ENCODE results near the gene SIKE1. TPM values are rescaled to one million over a fixed set of nuclear protein-coding genes. Genes with fewer than 3 reads are reported as not detected.
"Not testable (repeated sequence)": the region's sequence is repeated elsewhere in the genome, so short reads cannot be mapped to it uniquely, and the experiment has no call there.

Gene SIKE1
- 10 to 100 TPM; 66.5 to 68.8 TPM for total RNA-seq

- peaks cover 33% of the 10 kb centered on the region for H3K36me3 Mint-ChIP-seq (ENCODE audit: low read depth)
- ChIA-PET CTCF (interaction anchor here (0.7 to 0.9 kb wide), 3 partner anchors 65 to 332 kb away, joined by 3 to 4 read pairs (median 3); no protein-coding TSS in a partner anchor), POLR2A (interaction anchor here (0.6 to 1.4 kb wide), 9 partner anchors 8 to 439 kb away, joined by 3 to 7 read pairs (median 3); partner anchors contain the start of genes AMPD1 and CSDE1)
- ATAC-seq = peak; percentile 99
- H3K9me3 Mint-ChIP-seq (ENCODE audit: insufficient read depth) = no peaks in the 10 kb centered on the region
- H3K27me3 Mint-ChIP-seq (ENCODE audit: low read depth) = peaks cover 10% of the 10 kb centered on the region
- peak within 1 kb of the TSS; percentile 99 for H3K27ac Mint-ChIP-seq
- H3K4me3 Mint-ChIP-seq = peak within 1 kb of the TSS; percentile 99
- peaks cover 23% of the 10 kb centered on the region for H3K4me1 Mint-ChIP-seq (ENCODE audit: low read depth)
- peak; percentile 97 for DNase-seq
These were observed at the start of gene SIKE1 for GRCh38 chr1:114780344-114781226. Gene SIKE1 (minus strand): TSS chr1:114780685. CDS start chr1:114780607, 78 bp downstream.

- H3K9me3 Mint-ChIP-seq (ENCODE audit: insufficient read depth); ATAC-seq; H3K27ac Mint-ChIP-seq; H3K4me3 Mint-ChIP-seq; H3K36me3 Mint-ChIP-seq (ENCODE audit: low read depth); CTCF ChIA-PET; H3K4me1 Mint-ChIP-seq (ENCODE audit: low read depth); H3K27me3 Mint-ChIP-seq (ENCODE audit: low read depth); DNase-seq: not testable (repeated sequence)
- POLR2A ChIA-PET = interaction anchor here (0.6 kb wide), 1 partner anchor 161 kb away, joined by 3 read pairs; no protein-coding TSS in a partner anchor
These were observed 49.6 kb upstream of the SIKE1 start for GRCh38 chr1:114830075-114830474.

- ChIA-PET POLR2A (no interaction called here), CTCF (no interaction called here)
- H3K4me3 Mint-ChIP-seq = no peak overlapping the region
- H3K27ac Mint-ChIP-seq = no peak overlapping the region
- H3K27me3 Mint-ChIP-seq (ENCODE audit: low read depth) = peaks cover 3% of the 10 kb centered on the region
- no peaks in the 10 kb centered on the region for H3K9me3 Mint-ChIP-seq (ENCODE audit: insufficient read depth)
- peaks cover 4% of the 10 kb centered on the region for H3K4me1 Mint-ChIP-seq (ENCODE audit: low read depth)
- no peaks in the 10 kb centered on the region for H3K36me3 Mint-ChIP-seq (ENCODE audit: low read depth)
- ATAC-seq (no peak), DNase-seq (no peak)
These were observed 47.8 kb upstream of the SIKE1 start for GRCh38 chr1:114828251-114828650.

DNA sequence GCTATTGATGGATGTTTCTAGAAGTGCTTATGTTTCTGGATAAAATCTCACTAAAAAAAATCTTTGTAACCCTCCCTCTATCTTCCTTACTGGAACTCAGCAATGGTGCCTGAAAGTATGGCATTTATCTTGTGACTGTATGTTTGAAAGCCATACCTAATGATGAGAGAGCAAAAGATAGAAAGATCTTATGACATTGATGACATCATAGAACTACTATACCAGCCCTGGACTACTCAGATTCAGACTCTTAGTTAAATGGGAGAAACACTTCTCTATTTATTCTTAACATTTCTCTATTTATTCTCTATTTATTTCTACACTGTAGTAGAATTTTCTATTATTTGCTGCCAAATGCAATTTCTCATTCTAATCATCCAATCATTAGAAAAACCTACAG, 41.5 kb upstream of the SIKE1 start:
- CTCF ChIA-PET = no interaction called here

GRCh38 chr1:114820392-114820791, 39.9 kb upstream of the SIKE1 start:
- no peaks in the 10 kb centered on the region for H3K4me1 Mint-ChIP-seq (ENCODE audit: low read depth)
- H3K4me3 Mint-ChIP-seq = no peak overlapping the region
- ATAC-seq (no peak), DNase-seq (no peak)
- ChIA-PET CTCF (no interaction called here), POLR2A (no interaction called here)
- no peaks in the 10 kb centered on the region for H3K27me3 Mint-ChIP-seq (ENCODE audit: low read depth)
- no peak overlapping the region for H3K27ac Mint-ChIP-seq
- peaks cover 6% of the 10 kb centered on the region for H3K9me3 Mint-ChIP-seq (ENCODE audit: insufficient read depth)
- no peaks in the 10 kb centered on the region for H3K36me3 Mint-ChIP-seq (ENCODE audit: low read depth)

More for the DNA sequence above, 41.5 kb upstream of the SIKE1 start:
- POLR2A ChIA-PET = no interaction called here
- DNase-seq (no peak), ATAC-seq (no peak)
- Mint-ChIP-seq H3K27me3 (ENCODE audit: low read depth) (peaks cover 3% of the 10 kb centered on the region), H3K9me3 (ENCODE audit: insufficient read depth) (peaks cover 6% of the 10 kb centered on the region), H3K27ac (no peak overlapping the region), H3K4me1 (ENCODE audit: low read depth) (no peaks in the 10 kb centered on the region), H3K4me3 (no peak overlapping the region), H3K36me3 (ENCODE audit: low read depth) (no peaks in the 10 kb centered on the region)

DNA sequence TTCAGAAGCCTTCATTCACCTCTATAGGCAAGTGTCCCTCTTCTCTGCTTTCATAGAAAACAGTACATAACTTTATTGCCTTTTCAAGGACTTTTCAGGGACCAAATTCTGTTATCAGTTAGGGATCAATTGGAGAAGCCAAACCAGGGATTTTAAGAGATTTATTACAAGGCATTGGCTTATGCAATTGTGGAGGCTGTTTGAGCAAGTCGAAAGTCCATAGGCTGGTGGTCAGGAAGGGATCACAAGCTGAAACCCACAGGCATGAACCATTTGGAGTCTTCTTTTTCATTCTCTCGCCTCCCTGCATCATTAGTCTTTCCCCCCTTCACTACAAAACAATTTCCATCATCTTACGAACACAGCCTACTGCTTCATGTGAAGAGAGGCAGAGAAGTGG, 39.4 kb upstream of the SIKE1 start:
- Mint-ChIP-seq H3K4me3 (no peak overlapping the region), H3K36me3 (ENCODE audit: low read depth) (no peaks in the 10 kb centered on the region), H3K9me3 (ENCODE audit: insufficient read depth) (peaks cover 6% of the 10 kb centered on the region), H3K4me1 (ENCODE audit: low read depth) (no peaks in the 10 kb centered on the region), H3K27ac (no peak overlapping the region), H3K27me3 (ENCODE audit: low read depth) (no peaks in the 10 kb centered on the region)
- POLR2A ChIA-PET = no interaction called here
- CTCF ChIA-PET = no interaction called here
- DNase-seq (no peak), ATAC-seq (no peak)

DNA sequence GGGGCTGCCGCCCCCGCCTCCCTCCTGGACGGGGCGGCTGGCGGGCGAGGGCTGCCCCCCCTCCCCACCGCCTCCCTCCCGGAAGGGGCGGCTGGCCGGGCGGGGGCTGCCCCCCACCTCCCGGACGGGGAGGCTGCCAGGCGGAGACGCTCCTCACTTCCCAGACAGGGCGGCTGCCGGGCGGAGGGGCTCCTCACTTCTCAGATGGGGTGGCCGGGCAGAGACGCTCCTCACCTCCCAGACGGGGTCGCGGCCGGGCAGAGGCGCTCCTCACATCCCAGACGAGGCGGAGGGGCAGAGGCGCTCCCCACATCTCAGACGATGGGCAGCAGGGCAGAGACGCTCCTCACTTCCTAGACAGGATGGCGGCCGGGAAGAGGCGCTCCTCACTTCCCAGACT, 24.0 kb upstream of the SIKE1 start:
- CTCF ChIA-PET; H3K9me3 Mint-ChIP-seq (ENCODE audit: insufficient read depth); H3K4me1 Mint-ChIP-seq (ENCODE audit: low read depth); H3K27ac Mint-ChIP-seq; H3K4me3 Mint-ChIP-seq; ATAC-seq; POLR2A ChIA-PET; H3K27me3 Mint-ChIP-seq (ENCODE audit: low read depth); DNase-seq; H3K36me3 Mint-ChIP-seq (ENCODE audit: low read depth): not testable (repeated sequence)

DNA sequence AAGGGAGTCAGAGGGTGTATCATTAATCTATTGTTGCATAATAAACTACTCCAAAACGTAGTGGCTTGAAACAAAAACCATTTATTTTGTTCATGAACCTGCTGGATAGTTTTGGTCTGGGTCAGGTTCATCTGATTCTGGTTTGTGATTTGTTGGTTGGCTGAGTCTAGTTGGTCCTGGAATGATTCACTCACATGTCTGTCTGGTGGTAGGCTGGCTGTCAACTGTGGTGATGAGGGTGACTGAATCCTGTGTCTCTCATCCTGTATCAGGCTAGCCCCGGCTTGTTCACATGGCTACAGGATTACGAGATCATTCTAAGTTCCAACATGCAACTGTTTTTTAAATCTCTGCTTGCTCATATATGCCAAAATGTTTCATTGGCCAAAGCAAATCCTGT, 22.5 kb upstream of the SIKE1 start:
- Mint-ChIP-seq H3K9me3 (ENCODE audit: insufficient read depth) (no peaks in the 10 kb centered on the region), H3K4me1 (ENCODE audit: low read depth) (no peaks in the 10 kb centered on the region), H3K27ac (no peak overlapping the region), H3K4me3 (no peak overlapping the region), H3K36me3 (ENCODE audit: low read depth) (no peaks in the 10 kb centered on the region), H3K27me3 (ENCODE audit: low read depth) (peaks cover 12% of the 10 kb centered on the region)
- POLR2A ChIA-PET = no interaction called here
- no peak for ATAC-seq
- CTCF ChIA-PET = no interaction called here
- DNase-seq = no peak

GRCh38 chr1:114794038-114794437, 13.6 kb upstream of the SIKE1 start:
- H3K27me3 Mint-ChIP-seq (ENCODE audit: low read depth) = peaks cover 18% of the 10 kb centered on the region
- ChIA-PET POLR2A (no interaction called here), CTCF (no interaction called here)
- no peak overlapping the region for H3K4me3 Mint-ChIP-seq
- DNase-seq = no peak
- H3K27ac Mint-ChIP-seq = no peak overlapping the region
- H3K4me1 Mint-ChIP-seq (ENCODE audit: low read depth) = no peaks in the 10 kb centered on the region
- H3K9me3 Mint-ChIP-seq (ENCODE audit: insufficient read depth) = no peaks in the 10 kb centered on the region
- no peaks in the 10 kb centered on the region for H3K36me3 Mint-ChIP-seq (ENCODE audit: low read depth)
- ATAC-seq = no peak

DNA sequence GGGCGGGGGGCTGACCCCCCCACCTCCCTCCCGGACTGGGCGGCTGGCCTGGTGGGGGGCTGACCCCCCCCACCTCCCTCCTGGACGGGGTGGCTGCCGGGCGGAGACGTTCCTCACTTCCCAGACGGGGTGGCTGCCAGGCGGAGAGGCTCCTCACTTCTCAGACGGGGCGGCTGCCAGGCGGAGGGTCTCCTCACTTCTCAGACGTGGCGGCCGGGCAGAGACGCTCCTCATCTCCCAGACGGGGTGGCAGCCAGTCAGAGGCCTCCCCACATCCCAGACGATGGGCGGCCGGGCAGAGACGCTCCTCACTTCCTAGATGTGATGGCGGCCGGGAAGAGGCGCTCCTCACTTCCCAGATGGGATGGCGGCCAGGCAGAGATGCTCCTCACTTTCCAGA, 10.1 kb upstream of the SIKE1 start:
- H3K4me3 Mint-ChIP-seq; ATAC-seq; H3K4me1 Mint-ChIP-seq (ENCODE audit: low read depth); DNase-seq; CTCF ChIA-PET; H3K27ac Mint-ChIP-seq; H3K36me3 Mint-ChIP-seq (ENCODE audit: low read depth); POLR2A ChIA-PET; H3K9me3 Mint-ChIP-seq (ENCODE audit: insufficient read depth): not testable (repeated sequence)
- H3K27me3 Mint-ChIP-seq (ENCODE audit: low read depth) = peaks cover 24% of the 10 kb centered on the region

GRCh38 chr1:114786440-114786839, 6.0 kb upstream of the SIKE1 start:
- H3K4me3 Mint-ChIP-seq; H3K9me3 Mint-ChIP-seq (ENCODE audit: insufficient read depth); POLR2A ChIA-PET; H3K4me1 Mint-ChIP-seq (ENCODE audit: low read depth); ATAC-seq; H3K27ac Mint-ChIP-seq; DNase-seq; H3K36me3 Mint-ChIP-seq (ENCODE audit: low read depth): not testable (repeated sequence)
- CTCF ChIA-PET = interaction anchor here (0.8 kb wide), 1 partner anchor 326 kb away, joined by 3 read pairs; no protein-coding TSS in a partner anchor
- H3K27me3 Mint-ChIP-seq (ENCODE audit: low read depth) = peaks cover 32% of the 10 kb centered on the region

DNA sequence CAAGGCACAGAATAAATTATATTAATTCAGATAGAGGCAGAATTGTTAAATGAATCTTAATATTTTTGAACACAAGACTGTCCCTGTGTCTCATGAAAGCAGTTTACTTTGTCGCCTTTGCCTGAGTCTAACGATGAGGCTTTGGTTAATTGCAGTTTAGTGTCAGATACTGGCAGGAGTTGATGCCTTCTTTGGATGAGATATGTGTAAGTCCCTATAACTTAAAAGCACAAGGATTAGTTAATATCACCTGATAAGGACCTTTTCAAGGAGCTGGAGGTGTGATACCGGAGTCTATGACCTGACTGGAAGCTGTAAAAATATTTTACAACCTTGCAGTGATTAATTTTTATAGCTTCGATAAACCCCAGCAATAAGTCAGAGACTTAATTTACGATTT, 2.0 kb upstream of the SIKE1 start:
- CTCF ChIA-PET = no interaction called here
- Mint-ChIP-seq H3K9me3 (ENCODE audit: insufficient read depth) (no peaks in the 10 kb centered on the region), H3K4me3 (no peak overlapping the region), H3K36me3 (ENCODE audit: low read depth) (peaks cover 19% of the 10 kb centered on the region), H3K27me3 (ENCODE audit: low read depth) (peaks cover 21% of the 10 kb centered on the region), H3K27ac (no peak overlapping the region), H3K4me1 (ENCODE audit: low read depth) (peaks cover 23% of the 10 kb centered on the region)
- no peak for DNase-seq
- no peak for ATAC-seq
- POLR2A ChIA-PET = interaction anchor here (0.7 kb wide), 1 partner anchor 16 kb away, joined by 3 read pairs; no protein-coding TSS in a partner anchor

Data from activated CD8-positive, alpha-beta T cell treated with anti-CD3 and anti-CD28 coated beads, Interleukin-2, amount 10 ng/mL, durations not matched to agents 7 days and 5 days (primary cell).